SKM-1 (cell line): ENCODE measurements around the gene NPIPA7.
"Not testable (repeated sequence)": the region's sequence is repeated elsewhere in the genome, so short reads cannot be mapped to it uniquely, and the experiment has no call there.

Experiments
- DNase-seq: peaks from one replicate; lab custom pipeline; 2025; ENCODE audit not compliant: unreplicated experiment; lab: John Stamatoyannopoulos, UW

Gene NPIPA7

GRCh38 chr16:16417914-16418544 lies 39.1 kb downstream of the NPIPA7 start:
- DNase-seq, result not testable (repeated sequence)

GRCh38 chr16:16420515-16420914 lies 41.6 kb downstream of the NPIPA7 start:
- DNase-seq, result not testable (repeated sequence)

- DNase-seq, result not testable (repeated sequence)
Observed at GRCh38 chr16:16425146-16425545, 46.2 kb downstream of the NPIPA7 start.

GRCh38 chr16:16431135-16431534 lies 52.2 kb downstream of the NPIPA7 start:
- DNase-seq, result not testable (repeated sequence)

GRCh38 chr16:16434711-16435110 lies 55.8 kb downstream of the NPIPA7 start:
- not testable (repeated sequence) for DNase-seq

GRCh38 chr16:16441401-16441800 lies 62.5 kb downstream of the NPIPA7 start:
- DNase-seq, result not testable (repeated sequence)
